Measurements from ENCODE around the gene CST7. TPM values are rescaled to one million over a fixed set of nuclear protein-coding genes. Genes with fewer than 3 reads are reported as not detected.

CST7 gene
- total RNA-seq, 1 experiment from 2014 or later, result not detected

- no peaks in the 10 kb centered on the region for H4K20me1 ChIP-seq (ENCODE audit: insufficient read depth)
- H2AFZ ChIP-seq (ENCODE audit: low read depth, low read length, poor library complexity, severe bottlenecking), result no peak overlapping the region
- H3K27me3 ChIP-seq (ENCODE audit: insufficient read depth, low read length), result peaks cover 16% of the 10 kb centered on the region; the same call in 1 of the 2 replicates
- intact Hi-C loops (cut with micrococcal nuclease), result no loop called here
- no peaks in the 10 kb centered on the region for H3K79me2 ChIP-seq (ENCODE audit: insufficient read depth, low read length)
- BruUV-seq (replicated peaks), result no TSS peak
- RAD21 ChIA-PET (ENCODE audit: low non-redundant PET in 1 of 2, low total read pairs in 2 of 2, uncharacterized antibody in 2 of 2, unreplicated experiment in 2 of 2), result no interaction called here
- H3K27ac ChIP-seq (ENCODE audit: low read depth, low read length), result no peak overlapping the region
- no peak overlapping the region for H3K9ac ChIP-seq (ENCODE audit: low read length)
- no peak overlapping the region for H3K4me3 ChIP-seq (replicated peaks in 1 of 2; ENCODE audit: low read depth in 1 of 2, low read length in 2 of 2)
- H3K36me3 ChIP-seq (ENCODE audit: control insufficient read depth in 1 of 2, insufficient read depth in 2 of 2, low read length in 2 of 2), result no peaks in the 10 kb centered on the region
- H3K9me2 ChIP-seq (ENCODE audit: insufficient read depth), result no peaks in the 10 kb centered on the region
- H3K4me2 ChIP-seq (ENCODE audit: low read length), result no peak overlapping the region
- H3K9me3 ChIP-seq (ENCODE audit: control insufficient read depth in 1 of 2, insufficient read depth in 1 of 2, low read depth in 1 of 2, low read length in 2 of 2), result no peaks in the 10 kb centered on the region
- DNase-seq (ENCODE audit: low read depth, low spot score), result no peak
- H3K4me1 ChIP-seq (ENCODE audit: control insufficient read depth in 1 of 2, insufficient read depth in 2 of 2, low read length in 2 of 2), result peaks cover 4 to 21% of the 10 kb centered on the region in 2 experiments; a peak in 3 of 4 replicates
- no peak for ATAC-seq
- POLR2A ChIA-PET, result no interaction called here
- CTCF ChIA-PET, result no interaction called here
- TF ChIP-seq, protein P1, sequence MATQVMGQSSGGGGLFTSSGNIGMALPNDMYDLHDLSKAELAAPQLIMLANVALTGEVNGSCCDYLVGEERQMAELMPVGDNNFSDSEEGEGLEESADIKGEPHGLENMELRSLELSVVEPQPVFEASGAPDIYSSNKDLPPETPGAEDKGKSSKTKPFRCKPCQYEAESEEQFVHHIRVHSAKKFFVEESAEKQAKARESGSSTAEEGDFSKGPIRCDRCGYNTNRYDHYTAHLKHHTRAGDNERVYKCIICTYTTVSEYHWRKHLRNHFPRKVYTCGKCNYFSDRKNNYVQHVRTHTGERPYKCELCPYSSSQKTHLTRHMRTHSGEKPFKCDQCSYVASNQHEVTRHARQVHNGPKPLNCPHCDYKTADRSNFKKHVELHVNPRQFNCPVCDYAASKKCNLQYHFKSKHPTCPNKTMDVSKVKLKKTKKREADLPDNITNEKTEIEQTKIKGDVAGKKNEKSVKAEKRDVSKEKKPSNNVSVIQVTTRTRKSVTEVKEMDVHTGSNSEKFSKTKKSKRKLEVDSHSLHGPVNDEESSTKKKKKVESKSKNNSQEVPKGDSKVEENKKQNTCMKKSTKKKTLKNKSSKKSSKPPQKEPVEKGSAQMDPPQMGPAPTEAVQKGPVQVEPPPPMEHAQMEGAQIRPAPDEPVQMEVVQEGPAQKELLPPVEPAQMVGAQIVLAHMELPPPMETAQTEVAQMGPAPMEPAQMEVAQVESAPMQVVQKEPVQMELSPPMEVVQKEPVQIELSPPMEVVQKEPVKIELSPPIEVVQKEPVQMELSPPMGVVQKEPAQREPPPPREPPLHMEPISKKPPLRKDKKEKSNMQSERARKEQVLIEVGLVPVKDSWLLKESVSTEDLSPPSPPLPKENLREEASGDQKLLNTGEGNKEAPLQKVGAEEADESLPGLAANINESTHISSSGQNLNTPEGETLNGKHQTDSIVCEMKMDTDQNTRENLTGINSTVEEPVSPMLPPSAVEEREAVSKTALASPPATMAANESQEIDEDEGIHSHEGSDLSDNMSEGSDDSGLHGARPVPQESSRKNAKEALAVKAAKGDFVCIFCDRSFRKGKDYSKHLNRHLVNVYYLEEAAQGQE (IDR thresholded peaks at IDR 0.05; ENCODE audit: low read depth), result no peak
- TF ChIP-seq EZH2phosphoT487 (IDR thresholded peaks at IDR 0.05; ENCODE audit: borderline replicate concordance), result no peak
- TF ChIP-seq EGR1 (IDR thresholded peaks at IDR 0.05; ENCODE audit: low read depth), result no peak
- TF ChIP-seq ZNF274 (IDR thresholded peaks at IDR 0.05; ENCODE audit: low read depth, low read length), result no peak
- TF ChIP-seq YY1 (IDR thresholded peaks at IDR 0.05; ENCODE audit: extremely low read depth, insufficient replicate concordance, low read depth, low read length), result no peak
- TF ChIP-seq ELF1 (IDR thresholded peaks at IDR 0.05; ENCODE audit: borderline replicate concordance, low read depth), result no peak
- no peak for TF ChIP-seq FOSL1 (IDR thresholded peaks at IDR 0.05; ENCODE audit: low read depth)
- TF ChIP-seq POLR2AphosphoS5 (IDR thresholded peaks at IDR 0.05; ENCODE audit: low read depth, low read length), result no peak
- no peak for TF ChIP-seq CBX3 (IDR thresholded peaks at IDR 0.05; ENCODE audit: low read depth)
- TF ChIP-seq RAD21 (IDR thresholded peaks at IDR 0.05; ENCODE audit: low read depth), result no peak
- TF ChIP-seq SIN3A (IDR thresholded peaks at IDR 0.05; ENCODE audit: low read depth), result no peak
- no peak for TF ChIP-seq ATF3 (IDR thresholded peaks at IDR 0.05)
- TF ChIP-seq SP1 (IDR thresholded peaks at IDR 0.05; ENCODE audit: low read depth), result no peak
- TF ChIP-seq SRF (IDR thresholded peaks at IDR 0.05; ENCODE audit: low read depth), result no peak
These were observed 49.1 kb downstream of the CST7 start for GRCh38 chr20:24998121-24998520.
